PC-9 (cell line): ENCODE results near the gene UVRAG. TPM values are rescaled to one million over a fixed set of nuclear protein-coding genes. Genes with fewer than 3 reads are reported as not detected.

Experiments used
- BruUV-seq: library from RNA; stranded (reverse); fragments of 400-500 nt; replicated peaks from 2 replicates; lab custom pipeline; 2021; lab: Mats Ljungman, UMichigan
- CTCF ChIA-PET: fragments of 300-600 bp; sonication (Branson Sonifier 250); formaldehyde crosslinking; loops from one replicate; lab custom pipeline; 2022; ENCODE audit warnings: antibody characterized with exemption; lab: Charles Lee
- POLR2A ChIA-PET: fragments of 300-600 bp; sonication (Branson Sonifier 250); formaldehyde crosslinking; loops from one replicate; lab custom pipeline; 2022; ENCODE audit warnings: antibody characterized with exemption; ENCODE audit not compliant: unreplicated experiment; lab: Charles Lee
- DNase-seq, 2 experiments: peaks; one replicate each; pipeline versions ENCODE4 v3.0.0 to v3.0.0-alpha.2; 2015 to 2022; ENCODE audit warnings: mixed read lengths in 1 of 2
- H2AFZ ChIP-seq: fragments of 200-600 bp; sonication (generic); 2 replicates; pipeline ENCODE4 v1.8.1; 2017; ENCODE audit warnings: antibody characterized with exemption
- H3F3A ChIP-seq: fragments of 200-600 bp; sonication (generic); 2 replicates; pipeline ENCODE4 v1.8.1; 2017; ENCODE audit warnings: antibody characterized with exemption, mild to moderate bottlenecking, low read depth; ENCODE audit not compliant: insufficient read depth
- H3K27ac ChIP-seq: fragments of 200-600 bp; sonication (generic); 2 replicates; pipeline ENCODE4 v1.6.1; 2016; ENCODE audit warnings: mixed run types
- H3K27me3 ChIP-seq: fragments of 200-600 bp; sonication (generic); 2 replicates; pipeline ENCODE4 v1.6.1; 2016; ENCODE audit warnings: low read depth, mixed run types; ENCODE audit not compliant: insufficient read depth
- H3K36me3 ChIP-seq: fragments of 200-600 bp; sonication (generic); 2 replicates; pipeline ENCODE4 v1.6.1; 2016; ENCODE audit warnings: low read depth, mixed run types
- H3K4me1 ChIP-seq: fragments of 200-600 bp; sonication (generic); replicated peaks from 2 replicates; pipeline ENCODE4 v1.6.1; 2016; ENCODE audit warnings: mixed run types; ENCODE audit not compliant: insufficient read depth
- H3K4me2 ChIP-seq: fragments of 200-600 bp; sonication (generic); 2 replicates; pipeline ENCODE4 v1.6.1; 2017; ENCODE audit warnings: mixed run types
- H3K4me3 ChIP-seq: fragments of 200-600 bp; sonication (generic); 2 replicates; pipeline ENCODE4 v1.6.1; 2016; ENCODE audit warnings: mixed run types
- H3K79me2 ChIP-seq: fragments of 200-600 bp; sonication (generic); 2 replicates; pipeline ENCODE4 v1.6.1; 2017; ENCODE audit warnings: low read depth, mixed run types
- H3K9me2 ChIP-seq: fragments of 200-600 bp; sonication (generic); 2 replicates; pipeline ENCODE4 v1.8.1; 2017; ENCODE audit warnings: mild to moderate bottlenecking; ENCODE audit not compliant: insufficient read depth
- H3K9me3 ChIP-seq: fragments of 200-600 bp; sonication (generic); 2 replicates; pipeline ENCODE4 v1.8.1; 2016; ENCODE audit warnings: low read depth; ENCODE audit not compliant: insufficient read depth
- H4K20me1 ChIP-seq: fragments of 200-600 bp; sonication (generic); 2 replicates; pipeline ENCODE4 v1.8.1; 2017; ENCODE audit not compliant: insufficient read depth
- EZH2 ChIP-seq: fragments of 200-600 bp; sonication (generic); IDR thresholded peaks from 2 replicates; pipeline ENCODE4 v1.8.0; 2017; ENCODE audit warnings: antibody characterized with exemption, low read depth
- intact Hi-C: fragments of 100-400 bp; cut with micrococcal nuclease; formaldehyde crosslinking; loops from one replicate; pipeline ENCODE4 v1.10.0; 2022; ENCODE audit not compliant: unreplicated experiment
- total RNA-seq: library from RNA; stranded (reverse); gene quantifications from 2 replicates; pipeline ENCODE4 v1.2.3, GENCODE V29; 2021
- TF ChIP-seq, protein P1 (sequence below): fragments of 200-600 bp; sonication (generic); conservative IDR thresholded peaks from 2 replicates; pipeline ENCODE4 v1.6.1; 2017; ENCODE audit warnings: mixed run types, antibody characterized with exemption, mild to moderate bottlenecking, moderate library complexity

Gene UVRAG
- total RNA-seq, 1 experiment from 2014 or later: 20.4 TPM

DNA sequence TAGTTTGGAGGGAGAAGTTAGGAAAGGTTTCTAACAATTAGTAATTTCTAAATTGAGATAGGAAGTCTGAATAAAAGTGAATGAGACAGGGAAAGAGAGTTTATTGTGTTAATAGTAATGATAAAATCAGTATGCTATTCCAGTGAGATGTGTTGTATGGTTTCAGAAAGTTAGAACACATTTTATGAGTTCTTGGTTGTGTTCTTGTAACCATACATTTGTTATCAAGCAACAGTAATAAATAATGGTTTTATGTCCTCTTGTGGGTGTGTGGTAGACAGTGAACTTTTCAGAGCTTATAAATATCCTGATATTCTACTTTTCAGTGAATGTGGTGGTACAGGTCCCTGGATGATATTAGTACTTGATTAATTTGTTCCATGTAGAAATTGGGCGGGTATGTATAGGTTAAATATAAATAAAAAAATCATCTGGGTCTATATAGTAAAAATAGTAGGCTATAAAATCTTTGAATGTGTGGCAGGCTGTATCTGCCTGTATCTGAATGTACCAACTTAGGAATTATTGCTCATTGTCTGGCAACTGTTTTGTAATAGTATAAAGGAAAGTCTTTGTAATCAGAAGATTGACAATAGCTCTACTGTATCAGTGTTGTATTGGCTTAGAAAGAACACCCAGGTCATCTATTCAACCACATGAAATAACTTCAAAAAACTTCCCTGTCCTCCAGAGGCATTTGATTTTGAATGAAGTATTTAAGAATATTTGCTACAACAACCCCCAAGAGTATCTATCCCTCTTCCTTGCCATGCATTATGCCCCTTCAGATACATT lies 54.8 kb downstream of the UVRAG start:
- no peak for DNase-seq
- no peaks in the 10 kb centered on the region for H3K79me2 ChIP-seq

DNA sequence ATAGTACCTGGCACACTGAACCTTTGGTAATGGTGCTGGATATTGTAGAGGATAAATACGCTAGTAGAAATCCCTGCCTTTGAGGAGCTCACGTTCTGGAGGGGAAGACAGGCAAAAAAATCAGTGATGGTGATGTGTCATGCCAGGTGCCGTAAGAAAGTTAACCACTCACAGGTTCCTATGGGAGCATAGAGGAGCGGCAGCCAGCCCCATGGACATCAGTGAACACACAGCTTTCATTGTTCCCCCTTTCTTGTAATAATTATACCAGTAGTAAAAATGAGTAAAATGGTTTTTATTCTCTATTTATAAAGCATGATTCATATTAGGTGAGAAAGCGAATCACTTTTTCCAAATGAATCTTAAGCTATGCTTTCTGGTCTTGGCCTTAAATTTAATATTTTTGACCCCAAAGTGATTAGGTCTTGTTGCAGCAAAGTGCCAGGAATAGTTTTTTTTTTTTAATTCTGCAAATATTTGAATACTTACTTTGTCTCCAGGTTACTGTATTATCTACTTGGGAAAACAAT lies 57.9 kb downstream of the UVRAG start:
- CTCF ChIA-PET: interaction anchor here (0.6 kb wide), 1 partner anchor 428 kb away, joined by 3 read pairs; no protein-coding TSS in a partner anchor
- H3K9me2 ChIP-seq: no peaks in the 10 kb centered on the region
- no peak overlapping the region for H3K4me2 ChIP-seq
- intact Hi-C loops: no loop called here
- H3F3A ChIP-seq: peaks cover 6% of the 10 kb centered on the region; the same call in 1 of the 2 replicates
- 0 out of 2 replicates have a peak, but pooled peaks cover 8% of the 10 kb centered on the region for H4K20me1 ChIP-seq
- BruUV-seq: no TSS peak
- no peak for DNase-seq
- no peak overlapping the region for H3K4me3 ChIP-seq
- H3K36me3 ChIP-seq: no peaks in the 10 kb centered on the region
- H2AFZ ChIP-seq: no peak overlapping the region
- peaks cover 18% of the 10 kb centered on the region for H3K4me1 ChIP-seq
- no peak overlapping the region for H3K27ac ChIP-seq
- TF ChIP-seq, protein P1, sequence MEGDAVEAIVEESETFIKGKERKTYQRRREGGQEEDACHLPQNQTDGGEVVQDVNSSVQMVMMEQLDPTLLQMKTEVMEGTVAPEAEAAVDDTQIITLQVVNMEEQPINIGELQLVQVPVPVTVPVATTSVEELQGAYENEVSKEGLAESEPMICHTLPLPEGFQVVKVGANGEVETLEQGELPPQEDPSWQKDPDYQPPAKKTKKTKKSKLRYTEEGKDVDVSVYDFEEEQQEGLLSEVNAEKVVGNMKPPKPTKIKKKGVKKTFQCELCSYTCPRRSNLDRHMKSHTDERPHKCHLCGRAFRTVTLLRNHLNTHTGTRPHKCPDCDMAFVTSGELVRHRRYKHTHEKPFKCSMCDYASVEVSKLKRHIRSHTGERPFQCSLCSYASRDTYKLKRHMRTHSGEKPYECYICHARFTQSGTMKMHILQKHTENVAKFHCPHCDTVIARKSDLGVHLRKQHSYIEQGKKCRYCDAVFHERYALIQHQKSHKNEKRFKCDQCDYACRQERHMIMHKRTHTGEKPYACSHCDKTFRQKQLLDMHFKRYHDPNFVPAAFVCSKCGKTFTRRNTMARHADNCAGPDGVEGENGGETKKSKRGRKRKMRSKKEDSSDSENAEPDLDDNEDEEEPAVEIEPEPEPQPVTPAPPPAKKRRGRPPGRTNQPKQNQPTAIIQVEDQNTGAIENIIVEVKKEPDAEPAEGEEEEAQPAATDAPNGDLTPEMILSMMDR: no peak
- H3K9me3 ChIP-seq: no peaks in the 10 kb centered on the region
- POLR2A ChIA-PET: interaction anchor here (0.6 kb wide), 1 partner anchor 372 kb away, joined by 3 read pairs; no protein-coding TSS in a partner anchor
- H3K79me2 ChIP-seq: no peaks in the 10 kb centered on the region
- no peaks in the 10 kb centered on the region for H3K27me3 ChIP-seq

More for the DNA sequence above, 54.8 kb downstream of the UVRAG start:
- no peak overlapping the region for H3K27ac ChIP-seq
- H3K27me3 ChIP-seq: no peaks in the 10 kb centered on the region
- intact Hi-C loops: loop anchor here (5.0 kb wide), 1 partner anchor 163 kb away; no protein-coding TSS in a partner anchor
- H3K4me2 ChIP-seq: no peak overlapping the region
- no peak overlapping the region for H2AFZ ChIP-seq
- TF ChIP-seq, protein P1: no peak
- no peak for TF ChIP-seq EZH2
- peaks cover 6% of the 10 kb centered on the region; the same call in 1 of the 2 replicates for H3F3A ChIP-seq
- H3K36me3 ChIP-seq: no peaks in the 10 kb centered on the region
- ChIA-PET POLR2A (no interaction called here), CTCF (interaction anchor here (0.6 kb wide), 1 partner anchor 404 kb away, joined by 5 read pairs; no protein-coding TSS in a partner anchor)
- 0 out of 2 replicates have a peak, but pooled peaks cover 9% of the 10 kb centered on the region for H4K20me1 ChIP-seq
- H3K9me3 ChIP-seq: no peaks in the 10 kb centered on the region
- no TSS peak for BruUV-seq
- no peaks in the 10 kb centered on the region for H3K9me2 ChIP-seq
- H3K4me1 ChIP-seq: peaks cover 19% of the 10 kb centered on the region
- no peak overlapping the region for H3K4me3 ChIP-seq

DNA sequence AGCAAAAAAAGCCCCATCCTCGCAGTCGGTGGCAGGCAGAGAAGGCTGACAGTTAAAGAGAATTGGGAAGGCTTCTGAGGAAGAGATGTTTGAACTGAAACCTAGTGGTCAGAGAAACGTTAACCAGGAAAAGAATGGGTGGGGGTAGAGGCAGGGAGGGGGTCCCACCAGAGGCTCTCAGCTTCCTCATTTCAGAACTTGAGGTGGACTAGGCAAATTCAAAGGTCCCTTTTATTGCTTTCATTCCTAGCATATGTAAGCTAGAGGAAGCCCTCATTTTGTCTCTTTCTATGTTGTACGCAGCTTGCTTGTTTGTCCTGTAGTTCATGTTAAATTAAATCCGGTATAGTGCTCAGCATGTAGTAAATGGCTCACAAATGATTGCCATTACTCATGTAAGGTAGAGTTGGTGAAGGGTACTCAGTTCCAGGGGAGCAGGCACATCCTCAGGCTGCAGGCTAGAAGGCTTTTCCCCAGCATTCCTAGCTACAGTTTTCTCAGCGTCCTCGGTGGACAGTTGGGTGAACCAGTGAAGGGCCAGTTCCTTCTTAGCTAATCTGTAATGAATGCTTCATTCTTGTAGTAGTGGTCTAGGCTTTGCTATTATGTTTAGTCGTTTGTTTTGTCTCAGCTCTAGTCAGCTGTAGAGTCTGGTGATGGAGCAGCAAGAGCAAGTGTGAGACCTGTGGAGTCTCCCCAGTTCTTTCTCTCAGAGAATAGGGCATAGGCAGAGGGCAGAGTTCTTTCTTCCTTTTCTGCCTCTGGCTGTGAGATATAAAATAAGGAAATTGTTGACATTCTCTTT lies 58.6 kb downstream of the UVRAG start:
- BruUV-seq: no TSS peak
- intact Hi-C loops: no loop called here
- POLR2A ChIA-PET: interaction anchor here (0.5 to 0.7 kb wide), 2 partner anchors 9 to 51 kb away, joined by 3 to 7 read pairs; no protein-coding TSS in a partner anchor

More for the DNA sequence above, 58.6 kb downstream of the UVRAG start:
- H3K36me3 ChIP-seq: no peaks in the 10 kb centered on the region
- no peak for DNase-seq
- 0 out of 2 replicates have a peak, but pooled peaks cover 1% of the 10 kb centered on the region for H4K20me1 ChIP-seq
- no peaks in the 10 kb centered on the region for H3K9me2 ChIP-seq
- H3K4me2 ChIP-seq: no peak overlapping the region
- peaks cover 11% of the 10 kb centered on the region for H3K4me1 ChIP-seq
- CTCF ChIA-PET: interaction anchor here (0.6 kb wide), 1 partner anchor 429 kb away, joined by 3 read pairs; no protein-coding TSS in a partner anchor
- H3K27me3 ChIP-seq: no peaks in the 10 kb centered on the region
- H3K27ac ChIP-seq: no peak overlapping the region
- no peaks in the 10 kb centered on the region for H3K79me2 ChIP-seq
- H3K4me3 ChIP-seq: no peak overlapping the region
- no peak overlapping the region for H2AFZ ChIP-seq
- 0 out of 2 replicates have a peak, but pooled peaks cover 6% of the 10 kb centered on the region for H3F3A ChIP-seq
- H3K9me3 ChIP-seq: no peaks in the 10 kb centered on the region
- TF ChIP-seq, protein P1: no peak
- no peak for TF ChIP-seq EZH2
